T follicular helper cell (primary cell): Measurements from ENCODE around the gene FEZ2.

Source experiments
- DNase-seq: peaks from one replicate; pipeline ENCODE4 v3.0.0-alpha.2; 2020; ENCODE audit warnings: low read depth

FEZ2 gene

GRCh38 chr2:36562240-36562639 lies 35.7 kb downstream of the FEZ2 start:
- no peak for DNase-seq

GRCh38 chr2:36561237-36561944 lies 36.6 kb downstream of the FEZ2 start:
- no peak for DNase-seq

- DNase-seq, result no peak
Observed at GRCh38 chr2:36560726-36561125, 37.2 kb downstream of the FEZ2 start.

GRCh38 chr2:36559221-36559942 lies 38.6 kb downstream of the FEZ2 start:
- no peak for DNase-seq

GRCh38 chr2:36556842-36557241 lies 41.1 kb downstream of the FEZ2 start:
- DNase-seq, result no peak

GRCh38 chr2:36555789-36556188 lies 42.2 kb downstream of the FEZ2 start:
- DNase-seq, result no peak

GRCh38 chr2:36554531-36554930 lies 43.4 kb downstream of the FEZ2 start:
- DNase-seq, result no peak

GRCh38 chr2:36553683-36554082 lies 44.3 kb downstream of the FEZ2 start:
- DNase-seq, result no peak

- no peak for DNase-seq
Observed at GRCh38 chr2:36550006-36550405, 48.0 kb downstream of the FEZ2 start.

- DNase-seq, result no peak
Observed at GRCh38 chr2:36549165-36549574, 48.8 kb downstream of the FEZ2 start.

GRCh38 chr2:36547906-36548305 lies 50.1 kb downstream of the FEZ2 start:
- no peak for DNase-seq

- no peak for DNase-seq
Observed at GRCh38 chr2:36545871-36546416, 52.0 kb downstream of the FEZ2 start.

- no peak for DNase-seq
Observed at GRCh38 chr2:36544638-36545338, 53.2 kb downstream of the FEZ2 start.

GRCh38 chr2:36541891-36542595 lies 55.9 kb downstream of the FEZ2 start:
- DNase-seq, result no peak

- no peak for DNase-seq
Observed at GRCh38 chr2:36540986-36541754, 56.8 kb downstream of the FEZ2 start.

- DNase-seq, result no peak
Observed at GRCh38 chr2:36539631-36540030, 58.3 kb downstream of the FEZ2 start.

GRCh38 chr2:36538335-36538734 lies 59.6 kb downstream of the FEZ2 start:
- DNase-seq, result no peak

GRCh38 chr2:36536776-36537175 lies 61.2 kb downstream of the FEZ2 start:
- no peak for DNase-seq

GRCh38 chr2:36535099-36535498 lies 62.9 kb downstream of the FEZ2 start:
- no peak for DNase-seq

GRCh38 chr2:36534275-36534799 lies 63.6 kb downstream of the FEZ2 start:
- DNase-seq, result no peak

- no peak for DNase-seq
Observed at GRCh38 chr2:36530983-36531354, 67.0 kb downstream of the FEZ2 start.
